ENCODE data around the gene PTPRD.

Gene PTPRD

DNA sequence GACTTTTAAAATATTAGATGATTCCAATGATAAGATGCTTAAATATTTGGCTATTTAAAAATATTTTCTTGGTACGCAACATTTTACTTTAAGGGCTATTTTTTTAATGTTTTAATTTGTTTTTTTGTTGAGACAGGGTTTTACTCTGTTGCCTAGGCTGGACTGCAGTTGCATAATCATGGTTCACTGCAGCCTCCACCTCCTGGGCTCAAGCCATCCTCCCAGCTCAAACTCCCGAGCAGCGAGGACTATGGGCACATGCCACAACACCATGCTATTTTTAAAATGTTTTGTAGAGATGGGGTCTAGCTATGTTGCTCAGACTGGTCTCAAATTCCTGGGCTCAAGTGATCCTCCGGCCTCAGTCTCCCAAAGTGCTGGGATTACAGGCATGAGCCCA is 1963.0 kb downstream of the PTPRD start:
- no peak for DNase-seq

DNA sequence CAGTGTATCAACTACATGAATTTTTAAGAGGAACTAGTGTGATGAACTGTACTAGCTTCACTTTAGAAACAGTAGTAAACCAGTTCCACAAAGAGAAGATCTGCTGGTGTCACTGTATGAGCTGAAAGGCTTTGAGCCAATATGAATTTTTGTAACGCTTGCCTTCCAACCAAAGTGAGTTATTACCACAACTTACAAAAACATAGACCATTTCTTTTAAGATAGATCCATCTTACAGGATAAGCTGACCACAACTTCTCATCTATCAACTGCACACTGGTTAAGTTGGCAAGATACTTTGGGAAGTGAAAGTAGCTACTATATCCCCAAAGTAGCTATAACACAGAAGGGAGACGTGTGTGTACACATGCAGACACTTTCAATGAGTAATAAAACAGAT is 1963.6 kb downstream of the PTPRD start:
- no peak for DNase-seq

- DNase-seq, result no peak
Observed at GRCh38 chr9:8648271-8648845, 1964.4 kb downstream of the PTPRD start.

- no peak for DNase-seq
Observed at GRCh38 chr9:8647824-8648223, 1965.0 kb downstream of the PTPRD start.

DNA sequence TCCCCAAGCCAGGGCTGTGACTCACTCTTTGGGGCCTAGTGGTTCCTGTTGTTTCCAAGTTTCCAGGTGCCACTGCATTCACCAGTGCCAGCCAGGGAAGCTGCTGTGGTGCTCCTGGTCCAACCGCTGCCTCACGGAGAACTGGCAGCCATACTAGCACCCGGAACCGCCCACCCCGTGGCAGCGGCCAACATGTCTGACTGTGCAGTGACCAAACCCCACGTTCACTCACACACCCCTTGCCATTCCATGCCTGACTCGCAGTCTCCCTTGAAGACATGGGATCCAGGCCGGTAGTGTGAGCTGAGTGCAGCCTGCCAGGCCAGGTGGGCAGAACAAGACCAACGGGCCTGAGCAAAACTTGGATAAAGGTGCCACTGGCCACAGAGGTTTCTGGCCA is 1968.2 kb downstream of the PTPRD start:
- DNase-seq, result no peak

DNA sequence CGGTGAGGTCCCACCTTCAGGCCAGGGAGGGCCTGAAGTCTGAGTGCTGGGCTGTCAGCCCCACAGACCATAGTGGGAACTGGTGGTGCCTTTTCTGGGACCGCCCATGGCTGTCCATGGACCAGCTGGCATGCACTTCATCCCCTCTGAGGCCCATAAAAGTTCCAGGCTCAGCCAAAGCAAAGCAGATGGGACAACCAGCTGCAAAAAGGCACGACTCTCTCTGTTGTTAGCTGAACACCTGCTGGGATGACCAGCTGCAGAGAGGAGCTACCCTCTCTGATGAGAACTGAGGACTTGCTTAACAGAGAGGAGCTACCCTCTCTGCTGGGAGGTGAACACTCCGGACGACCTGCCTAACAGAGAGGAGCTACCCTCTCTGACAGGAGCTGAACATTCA is 1968.9 kb downstream of the PTPRD start:
- DNase-seq, result peak; percentile 20

DNA sequence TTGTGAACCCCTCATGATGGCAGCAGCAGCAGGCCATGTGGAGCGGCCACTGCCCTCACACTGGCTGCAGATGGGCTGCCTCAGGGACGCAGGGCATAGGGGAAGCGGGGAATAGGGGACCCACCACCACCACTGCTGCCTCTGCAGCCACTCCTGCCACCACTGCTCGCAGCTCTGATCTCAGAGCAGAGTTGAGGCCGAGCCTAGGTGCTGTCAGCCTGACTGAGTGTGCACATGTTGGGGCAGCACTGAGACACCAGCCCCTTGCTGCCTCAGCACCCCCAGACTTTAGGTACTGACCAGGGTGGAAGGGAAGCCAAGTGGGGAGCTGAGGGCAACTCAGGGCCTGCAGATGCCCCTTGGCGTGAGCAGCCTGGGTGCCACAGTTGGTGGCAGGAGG is 1969.3 kb downstream of the PTPRD start:
- no peak for DNase-seq

DNA sequence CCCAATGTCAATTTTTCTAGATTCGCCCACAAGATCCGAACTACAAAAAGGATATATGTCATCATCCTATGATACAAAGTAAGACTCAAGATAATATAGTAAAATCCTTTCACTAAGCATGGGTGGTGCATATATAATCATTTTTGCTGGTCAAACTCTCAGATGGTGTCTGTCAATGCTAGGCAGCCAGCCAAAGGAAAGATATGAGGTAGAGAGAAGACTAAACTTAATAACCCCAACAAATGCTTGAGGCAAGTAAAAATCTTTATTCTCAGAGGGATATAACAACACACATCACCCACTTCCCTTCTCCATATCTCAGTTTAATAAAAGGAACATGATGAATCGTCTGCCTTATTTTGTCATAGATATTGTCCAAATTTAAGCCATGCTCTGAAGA is 1972.0 kb downstream of the PTPRD start:
- no peak for DNase-seq

DNA sequence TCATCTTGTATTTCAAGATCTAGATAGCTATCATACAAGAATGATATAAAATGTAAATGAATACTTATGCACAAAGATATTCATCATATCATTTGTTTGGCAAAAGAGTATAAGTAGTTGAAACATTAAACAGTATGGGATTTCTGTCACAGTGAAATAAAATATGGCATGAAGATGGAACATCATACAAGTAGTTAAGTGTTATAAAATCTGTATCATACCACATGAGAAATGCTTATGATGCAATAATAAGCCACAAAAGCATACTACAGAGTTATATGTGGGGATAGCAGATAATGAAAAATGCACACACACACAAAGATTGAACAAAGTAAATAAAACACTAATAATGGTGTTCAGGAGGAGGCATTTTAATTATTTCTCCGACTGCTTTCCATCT is 1975.2 kb downstream of the PTPRD start:
- DNase-seq, result no peak

DNA sequence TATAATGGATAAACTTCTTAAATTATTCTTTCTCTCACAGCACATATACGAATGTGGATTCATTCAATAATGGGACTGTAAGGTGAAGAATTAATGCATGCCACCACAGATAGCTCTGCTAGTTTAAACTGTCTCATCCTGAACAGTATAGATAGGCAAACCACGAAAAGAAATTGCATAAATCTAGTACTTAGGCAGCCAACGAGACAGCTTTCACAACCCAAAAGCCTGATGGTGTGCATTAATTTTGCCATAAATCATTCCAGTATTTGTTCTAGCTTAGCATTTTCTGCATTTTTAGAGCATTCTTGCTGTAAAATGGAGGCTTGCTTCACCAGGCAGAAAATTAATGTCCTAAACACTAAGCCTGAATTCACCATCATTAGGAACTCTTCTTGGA is 1979.0 kb downstream of the PTPRD start:
- no peak for DNase-seq

DNA sequence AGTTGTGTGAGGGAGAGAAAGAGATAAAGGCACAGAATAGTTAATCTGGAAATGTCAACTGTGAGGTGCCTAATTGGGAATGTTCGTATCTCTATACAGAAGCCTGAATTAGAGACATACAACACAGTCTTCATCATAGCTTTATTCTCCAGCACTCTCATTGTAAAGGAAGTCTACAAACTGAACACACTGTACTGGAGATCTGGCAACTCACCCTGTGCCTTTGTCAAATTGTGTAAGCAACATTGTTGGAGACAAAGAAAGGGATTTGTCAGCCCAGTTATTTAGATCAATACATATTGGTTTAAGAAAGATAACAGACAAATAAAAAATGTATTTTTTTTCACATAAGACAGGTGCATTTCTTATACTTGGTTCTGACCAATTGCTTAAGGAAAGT is 1980.3 kb downstream of the PTPRD start:
- DNase-seq, result no peak

DNA sequence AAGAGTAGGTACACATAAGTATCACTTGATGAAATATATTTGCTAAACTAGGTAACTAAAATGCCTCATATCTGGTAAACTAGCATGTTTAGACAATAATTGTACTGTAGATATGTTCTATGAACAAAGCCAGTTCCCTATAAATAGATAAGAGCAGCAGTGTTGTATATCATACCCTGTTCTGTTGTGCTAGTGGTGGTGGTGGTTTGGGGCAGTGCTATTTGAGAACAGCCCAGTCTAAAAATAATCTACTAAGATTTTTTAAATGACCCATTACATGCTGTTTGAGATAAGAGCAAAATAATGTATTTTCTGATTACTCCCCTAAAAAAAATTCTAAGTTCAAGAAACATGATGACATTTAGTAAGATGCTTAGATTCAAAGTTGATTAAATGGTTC is 1984.0 kb downstream of the PTPRD start:
- DNase-seq, result no peak

DNA sequence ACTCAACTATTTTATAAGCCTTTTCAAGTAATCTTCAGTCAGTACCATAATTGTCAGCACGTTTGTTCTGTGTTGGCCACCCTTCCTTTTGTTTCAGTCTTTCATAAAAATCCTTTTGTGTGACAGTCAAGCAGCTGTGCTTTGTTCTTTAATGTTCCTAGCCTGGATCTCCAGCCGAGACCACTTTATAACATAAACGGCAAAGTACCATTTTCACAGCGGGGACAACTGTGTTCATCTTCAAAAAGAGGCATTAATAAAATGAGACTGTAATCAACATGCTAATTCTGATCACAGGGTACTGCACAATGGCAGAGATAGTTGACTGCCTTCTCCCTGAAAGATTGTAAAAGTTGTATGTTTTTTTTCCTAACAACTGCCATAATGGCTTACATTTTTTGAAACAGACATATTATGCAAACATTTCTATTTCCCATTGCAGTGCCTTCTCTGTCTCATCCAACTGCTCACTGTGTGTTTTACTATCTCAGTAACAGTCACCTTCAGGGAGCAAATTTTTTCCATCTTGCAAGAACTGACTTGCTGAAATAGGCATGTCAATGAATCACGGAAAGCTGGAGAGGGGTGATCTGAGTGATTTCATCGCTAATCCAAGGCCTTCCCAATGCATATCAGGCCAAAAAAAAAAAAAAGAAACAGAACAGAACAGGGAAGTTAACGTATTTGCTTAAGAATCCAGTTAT is 1984.7 kb downstream of the PTPRD start:
- no peak for DNase-seq

GRCh38 chr9:8622871-8623270 is 1989.9 kb downstream of the PTPRD start:
- no peak for DNase-seq

GRCh38 chr9:8622222-8622802 is 1990.5 kb downstream of the PTPRD start:
- no peak for DNase-seq

- DNase-seq, result no peak
Observed at GRCh38 chr9:8621416-8621815, 1991.4 kb downstream of the PTPRD start.

DNA sequence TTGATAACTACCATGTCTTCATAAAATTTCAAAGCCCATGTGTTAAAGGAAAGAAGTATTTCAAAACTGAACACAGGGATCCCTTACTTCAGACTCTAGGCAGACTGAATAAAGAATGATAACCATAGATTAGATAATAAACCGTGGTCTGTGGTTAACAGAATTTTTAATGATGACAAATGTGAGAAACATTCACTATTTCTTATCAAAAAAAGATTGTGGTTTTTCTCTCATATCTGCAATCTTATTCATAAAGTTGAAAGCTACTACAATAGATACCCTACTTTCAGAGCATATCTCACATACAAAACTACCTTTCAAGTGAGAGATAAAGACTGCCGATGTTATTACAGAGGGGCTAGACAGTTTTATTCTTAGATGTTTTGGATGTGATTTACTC is 1996.4 kb downstream of the PTPRD start:
- no peak for DNase-seq

DNA sequence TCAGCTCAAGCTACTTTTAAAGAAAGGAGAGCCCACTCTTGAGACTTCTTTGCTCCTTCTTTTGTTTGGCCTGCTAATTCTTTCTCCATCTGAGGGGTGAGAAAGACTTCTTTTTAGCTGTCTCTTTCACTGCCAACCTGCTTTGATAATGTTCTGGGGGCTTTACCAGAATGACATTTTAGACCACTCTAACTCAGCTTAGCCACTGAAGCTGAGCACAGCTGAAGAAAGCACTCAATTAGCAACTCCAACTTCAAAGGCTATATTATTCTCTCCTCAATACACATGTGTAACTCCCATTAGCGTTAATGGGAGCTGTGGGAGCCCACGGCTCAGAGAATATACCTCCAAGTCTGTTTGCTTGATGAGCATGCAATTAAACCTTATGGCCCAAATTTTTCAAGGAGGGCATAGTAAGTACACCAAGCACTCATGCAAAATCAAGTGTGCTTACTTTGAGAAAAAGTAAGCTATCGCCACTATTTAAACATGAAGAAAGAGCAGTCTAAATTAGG is 1997.8 kb downstream of the PTPRD start:
- DNase-seq, result no peak

- DNase-seq, result no peak
Observed at GRCh38 chr9:8613346-8613825, 1999.4 kb downstream of the PTPRD start.

GRCh38 chr9:8611153-8611552 is 2001.6 kb downstream of the PTPRD start:
- DNase-seq, result no peak

GRCh38 chr9:8610256-8610655 is 2002.5 kb downstream of the PTPRD start:
- no peak for DNase-seq

GRCh38 chr9:8605096-8605495 is 2007.7 kb downstream of the PTPRD start:
- no peak for DNase-seq

DNA sequence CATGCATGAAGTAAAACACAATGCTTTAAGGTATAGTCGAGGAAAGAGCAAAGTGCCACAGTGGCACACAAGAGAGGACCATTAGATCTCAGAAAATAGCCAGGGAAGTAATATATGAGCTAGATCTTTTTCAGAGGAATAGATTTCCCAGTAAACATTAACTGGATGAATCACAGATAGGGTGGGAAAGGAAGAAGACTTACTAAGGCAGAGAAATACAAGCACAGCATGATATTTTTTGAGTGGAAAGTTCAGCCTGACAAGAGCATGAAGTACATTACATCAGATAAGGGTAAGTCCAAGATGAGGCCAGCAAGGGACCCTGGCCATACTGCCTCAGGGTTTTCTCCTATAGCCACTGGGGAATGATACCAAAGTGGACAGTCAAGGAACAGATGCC is 2008.6 kb downstream of the PTPRD start:
- DNase-seq, result no peak

DNA sequence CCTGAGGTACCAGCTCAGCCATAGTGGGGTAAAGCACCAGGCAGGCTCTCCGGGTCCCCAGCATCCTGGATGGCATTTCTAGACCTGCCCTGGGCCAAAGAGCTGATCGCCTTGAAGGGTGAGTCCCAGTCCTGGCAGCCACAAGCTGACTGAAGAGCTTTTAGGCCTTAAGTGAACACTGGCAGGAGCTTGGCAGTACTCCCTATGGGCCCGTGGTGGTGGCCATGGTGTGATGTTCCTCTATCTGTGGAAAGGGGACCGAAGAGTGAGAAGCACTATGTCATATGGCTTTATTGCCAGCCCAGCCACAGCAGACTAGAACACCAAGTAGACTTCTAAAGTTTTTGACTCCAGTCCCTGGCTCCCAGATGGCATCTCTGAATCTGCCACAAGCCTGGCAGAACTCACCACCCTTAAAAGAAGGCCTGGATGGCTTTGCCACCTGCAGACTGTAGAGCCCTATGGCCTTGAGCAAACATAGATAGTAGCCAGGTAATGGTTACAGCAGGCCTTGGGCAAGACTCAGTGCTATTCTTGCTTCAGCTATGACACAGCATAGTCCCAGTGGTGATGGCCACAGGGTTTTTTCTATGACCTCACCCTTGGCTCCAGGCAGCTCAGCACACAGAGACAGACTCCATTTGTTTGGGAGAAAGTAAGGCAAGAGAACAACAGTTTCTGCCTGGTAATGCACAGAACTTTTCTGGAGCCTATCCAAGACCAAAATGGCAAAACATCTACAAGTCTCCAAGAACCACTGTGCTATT is 2011.7 kb downstream of the PTPRD start:
- no peak for DNase-seq
